Tibial nerve (tissue), 3 donors: ENCODE data around the gene AHNAK2.

Experiments used
- POLR2A ChIP-seq, 2 donors: fragments of 450-650 bp; IDR thresholded peaks; one replicate each; pipeline ENCODE4 v1.6.1; 2017; ENCODE audit warnings: antibody characterized with exemption in 2 of 2, mild to moderate bottlenecking in 2 of 2, moderate library complexity in 2 of 2
- TF ChIP-seq, protein P1 (sequence below), 5 experiments: fragments of 200-600 bp in 3 of 5; fragments of 450-650 bp in 2 of 5; sonication (generic) in 3 of 5; IDR thresholded peaks; one replicate each; pipeline ENCODE4 v1.5.1; 2016 to 2019; ENCODE audit warnings: antibody characterized with exemption in 5 of 5, mild to moderate bottlenecking in 3 of 5, moderate library complexity in 2 of 5

DNA sequence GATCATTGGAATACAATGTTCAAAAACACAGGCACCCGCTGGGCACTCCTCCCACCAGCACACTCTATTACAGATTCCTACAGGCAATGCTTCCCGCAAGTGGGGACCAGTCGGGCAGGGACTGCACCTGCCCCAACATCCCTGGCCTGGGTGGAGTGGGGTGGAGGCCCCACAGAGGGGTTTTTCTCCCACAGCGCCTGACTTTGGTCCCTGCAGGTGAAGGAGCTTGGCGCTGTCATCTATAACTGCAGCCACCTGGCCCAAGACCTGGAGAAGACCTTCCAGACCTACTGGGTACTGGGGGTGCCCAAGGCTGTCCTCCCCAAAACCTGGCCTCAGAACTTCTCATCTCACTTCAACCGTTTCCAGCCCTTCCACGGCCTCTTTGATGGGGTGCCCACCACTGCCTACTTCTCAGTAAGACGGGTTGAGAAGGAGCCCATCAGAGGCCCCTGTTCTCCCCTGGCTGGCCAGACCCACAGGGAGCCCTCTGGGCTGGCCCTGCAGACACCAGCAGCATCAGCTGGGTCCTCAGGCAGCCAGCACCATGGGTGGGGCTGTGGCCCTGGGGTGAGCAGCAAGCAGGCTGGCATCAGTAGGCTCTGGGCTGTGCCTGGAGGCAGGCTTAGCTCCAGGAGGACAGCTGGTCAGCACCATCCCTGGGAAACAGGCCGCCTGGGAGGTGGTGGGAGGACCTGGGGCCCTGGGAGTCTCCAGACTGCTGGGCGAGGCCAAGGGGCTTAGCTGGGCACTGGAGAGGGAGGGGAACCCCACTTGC, 47.5 kb downstream of the AHNAK2 start:
- TF ChIP-seq, protein P1, sequence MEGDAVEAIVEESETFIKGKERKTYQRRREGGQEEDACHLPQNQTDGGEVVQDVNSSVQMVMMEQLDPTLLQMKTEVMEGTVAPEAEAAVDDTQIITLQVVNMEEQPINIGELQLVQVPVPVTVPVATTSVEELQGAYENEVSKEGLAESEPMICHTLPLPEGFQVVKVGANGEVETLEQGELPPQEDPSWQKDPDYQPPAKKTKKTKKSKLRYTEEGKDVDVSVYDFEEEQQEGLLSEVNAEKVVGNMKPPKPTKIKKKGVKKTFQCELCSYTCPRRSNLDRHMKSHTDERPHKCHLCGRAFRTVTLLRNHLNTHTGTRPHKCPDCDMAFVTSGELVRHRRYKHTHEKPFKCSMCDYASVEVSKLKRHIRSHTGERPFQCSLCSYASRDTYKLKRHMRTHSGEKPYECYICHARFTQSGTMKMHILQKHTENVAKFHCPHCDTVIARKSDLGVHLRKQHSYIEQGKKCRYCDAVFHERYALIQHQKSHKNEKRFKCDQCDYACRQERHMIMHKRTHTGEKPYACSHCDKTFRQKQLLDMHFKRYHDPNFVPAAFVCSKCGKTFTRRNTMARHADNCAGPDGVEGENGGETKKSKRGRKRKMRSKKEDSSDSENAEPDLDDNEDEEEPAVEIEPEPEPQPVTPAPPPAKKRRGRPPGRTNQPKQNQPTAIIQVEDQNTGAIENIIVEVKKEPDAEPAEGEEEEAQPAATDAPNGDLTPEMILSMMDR (IDR thresholded peaks at IDR 0.05), result no peak
- no peak for TF ChIP-seq POLR2A (IDR thresholded peaks at IDR 0.05)
